Measurements from ENCODE around the gene UNC5B.

GRCh38 chr10:71236286-71236685 is 23.9 kb downstream of the UNC5B start:
- TF ChIP-seq CTCF (IDR thresholded peaks at IDR 0.05) (no peak), POLR2A (IDR thresholded peaks at IDR 0.05) (no peak)

Measured in tibial nerve (tissue), 3 donors.